AG04450 (cell line): ENCODE results near the gene UBAP1L. TPM values are rescaled to one million over a fixed set of nuclear protein-coding genes. Genes with fewer than 3 reads are reported as not detected.
A peak's percentile ranks its signal among the peaks of the same experiment; 100 is the strongest.

Experiments
- CTCF ChIA-PET: fragments of 300-600, 350-600 bp; formaldehyde crosslinking; extraction: SDS; loops from one replicate; lab custom pipeline; 2022; ENCODE audit warnings: antibody characterized with exemption, inconsistent platforms; lab: Charles Lee
- POLR2A ChIA-PET: fragments of 350-600 bp; formaldehyde crosslinking; extraction: SDS; loops from one replicate; lab custom pipeline; 2021; ENCODE audit warnings: antibody characterized with exemption, inconsistent platforms; lab: Yijun Ruan, JAX
- DNase-seq: peaks from one replicate; pipeline ENCODE4 v3.0.0-alpha.2; 2011; ENCODE audit warnings: low read depth, low spot score
- H3K27ac ChIP-seq: one replicate; pipeline ENCODE4 v1.5.1; 2012; ENCODE audit warnings: low read depth, low read length, control low read depth
- H3K27me3 ChIP-seq: one replicate; pipeline ENCODE4 v1.6.0; 2012; ENCODE audit warnings: low read length; ENCODE audit not compliant: control insufficient read depth, insufficient read depth
- H3K4me3 ChIP-seq: 2 replicates; pipeline ENCODE4 v1.5.1; 2011; ENCODE audit warnings: mild to moderate bottlenecking, low read depth, low read length, control low read depth
- H3K9me3 ChIP-seq: 2 replicates; pipeline ENCODE4 v1.5.1; 2012; ENCODE audit warnings: low read length; ENCODE audit not compliant: control insufficient read depth, insufficient read depth
- polyA plus RNA-seq: library from polyadenylated mRNA; depleted of rRNA; stranded (reverse); fragments of >200 nt; gene quantifications from 2 replicates; pipeline ENCODE4 v1.2.3, GENCODE V29; 2011
- TF ChIP-seq, protein P1 (sequence below): IDR thresholded peaks from 2 replicates; pipeline ENCODE4 v1.5.1; 2011; ENCODE audit warnings: low read depth, low read length, control low read depth, inconsistent platforms

Gene UBAP1L
- polyA plus RNA-seq, 1 experiment, result 0.46 TPM

DNA sequence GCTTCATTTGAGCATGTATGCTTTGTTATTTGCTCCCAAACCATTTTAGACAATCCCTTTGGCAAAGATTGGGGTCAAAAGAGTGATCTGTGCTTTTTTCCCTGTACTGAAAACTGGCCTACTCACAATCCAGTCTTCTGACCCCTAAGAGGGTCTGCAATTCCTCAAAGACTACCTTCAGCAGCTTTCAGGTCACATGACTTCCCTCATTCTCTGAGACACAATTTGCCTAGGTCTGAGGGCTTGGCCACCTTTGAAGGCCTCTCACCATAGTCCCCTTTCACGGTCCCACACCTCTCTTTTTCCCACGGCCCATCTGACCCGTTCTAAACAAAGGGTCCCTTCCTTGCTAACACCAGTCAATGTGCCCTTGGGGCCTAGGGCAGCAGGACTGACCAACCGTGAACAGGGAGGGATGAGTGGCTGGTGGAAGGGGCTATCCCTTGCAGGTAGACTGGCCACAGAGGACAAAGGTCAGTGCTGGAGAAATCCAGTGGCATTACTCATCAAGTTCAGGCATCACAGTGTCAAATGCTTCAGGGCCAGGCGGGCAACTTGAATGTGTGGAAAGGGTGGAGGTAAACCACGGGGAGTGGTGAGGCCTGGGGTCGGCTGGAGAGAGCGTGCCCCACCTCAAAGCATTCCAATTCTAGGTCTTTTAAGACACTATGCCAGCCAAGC lies 58.0 kb downstream of the UBAP1L start:
- CTCF ChIA-PET, result interaction anchor here (2.4 to 7.7 kb wide), 5 partner anchors 21 to 45 kb away, joined by 6 to 127 read pairs (median 36); no protein-coding TSS in a partner anchor
- no peak for DNase-seq
- POLR2A ChIA-PET, result interaction anchor here (0.6 to 0.9 kb wide), 3 partner anchors 10 to 27 kb away, joined by 3 to 4 read pairs (median 3); no protein-coding TSS in a partner anchor
- H3K4me3 ChIP-seq, result no peak overlapping the region
- H3K9me3 ChIP-seq, result peaks cover 4% of the 10 kb centered on the region
- no peak overlapping the region for H3K27ac ChIP-seq
- TF ChIP-seq, protein P1, sequence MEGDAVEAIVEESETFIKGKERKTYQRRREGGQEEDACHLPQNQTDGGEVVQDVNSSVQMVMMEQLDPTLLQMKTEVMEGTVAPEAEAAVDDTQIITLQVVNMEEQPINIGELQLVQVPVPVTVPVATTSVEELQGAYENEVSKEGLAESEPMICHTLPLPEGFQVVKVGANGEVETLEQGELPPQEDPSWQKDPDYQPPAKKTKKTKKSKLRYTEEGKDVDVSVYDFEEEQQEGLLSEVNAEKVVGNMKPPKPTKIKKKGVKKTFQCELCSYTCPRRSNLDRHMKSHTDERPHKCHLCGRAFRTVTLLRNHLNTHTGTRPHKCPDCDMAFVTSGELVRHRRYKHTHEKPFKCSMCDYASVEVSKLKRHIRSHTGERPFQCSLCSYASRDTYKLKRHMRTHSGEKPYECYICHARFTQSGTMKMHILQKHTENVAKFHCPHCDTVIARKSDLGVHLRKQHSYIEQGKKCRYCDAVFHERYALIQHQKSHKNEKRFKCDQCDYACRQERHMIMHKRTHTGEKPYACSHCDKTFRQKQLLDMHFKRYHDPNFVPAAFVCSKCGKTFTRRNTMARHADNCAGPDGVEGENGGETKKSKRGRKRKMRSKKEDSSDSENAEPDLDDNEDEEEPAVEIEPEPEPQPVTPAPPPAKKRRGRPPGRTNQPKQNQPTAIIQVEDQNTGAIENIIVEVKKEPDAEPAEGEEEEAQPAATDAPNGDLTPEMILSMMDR, result no peak
- H3K27me3 ChIP-seq, result peaks cover 7% of the 10 kb centered on the region

DNA sequence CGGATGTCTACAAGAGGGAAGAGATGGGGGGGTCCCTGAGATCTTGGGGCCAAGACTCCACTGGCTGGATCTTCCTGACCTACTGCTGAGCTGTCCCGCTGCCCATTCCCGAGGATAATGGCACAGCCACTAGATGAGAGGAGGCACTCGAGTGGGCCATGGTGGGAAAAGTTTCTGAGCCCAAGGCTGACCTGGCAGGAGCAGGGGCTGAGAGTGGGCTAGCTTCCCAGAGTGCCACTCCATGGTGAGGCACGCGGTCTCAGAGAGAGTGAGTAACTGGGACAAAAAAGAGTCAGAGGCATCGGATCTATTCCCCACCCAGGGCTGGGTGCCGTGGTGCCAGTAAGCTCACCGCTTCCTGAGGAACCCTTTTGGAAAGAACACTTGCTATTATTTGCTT lies 58.9 kb downstream of the UBAP1L start:
- no peak for DNase-seq
- Histone ChIP-seq H3K4me3 (no peak overlapping the region), H3K27ac (no peak overlapping the region), H3K9me3 (peaks cover 4% of the 10 kb centered on the region), H3K27me3 (peaks cover 7% of the 10 kb centered on the region)
- TF ChIP-seq, protein P1, result no peak
- ChIA-PET CTCF (interaction anchor here (0.6 to 7.7 kb wide), 7 partner anchors 13 to 46 kb away, joined by 4 to 127 read pairs (median 33); partner anchors contain the start of gene RASL12), POLR2A (interaction anchor here (0.6 to 3.4 kb wide), 4 partner anchors 11 to 28 kb away, joined by 3 to 16 read pairs (median 4); partner anchors contain the start of gene RASL12)

DNA sequence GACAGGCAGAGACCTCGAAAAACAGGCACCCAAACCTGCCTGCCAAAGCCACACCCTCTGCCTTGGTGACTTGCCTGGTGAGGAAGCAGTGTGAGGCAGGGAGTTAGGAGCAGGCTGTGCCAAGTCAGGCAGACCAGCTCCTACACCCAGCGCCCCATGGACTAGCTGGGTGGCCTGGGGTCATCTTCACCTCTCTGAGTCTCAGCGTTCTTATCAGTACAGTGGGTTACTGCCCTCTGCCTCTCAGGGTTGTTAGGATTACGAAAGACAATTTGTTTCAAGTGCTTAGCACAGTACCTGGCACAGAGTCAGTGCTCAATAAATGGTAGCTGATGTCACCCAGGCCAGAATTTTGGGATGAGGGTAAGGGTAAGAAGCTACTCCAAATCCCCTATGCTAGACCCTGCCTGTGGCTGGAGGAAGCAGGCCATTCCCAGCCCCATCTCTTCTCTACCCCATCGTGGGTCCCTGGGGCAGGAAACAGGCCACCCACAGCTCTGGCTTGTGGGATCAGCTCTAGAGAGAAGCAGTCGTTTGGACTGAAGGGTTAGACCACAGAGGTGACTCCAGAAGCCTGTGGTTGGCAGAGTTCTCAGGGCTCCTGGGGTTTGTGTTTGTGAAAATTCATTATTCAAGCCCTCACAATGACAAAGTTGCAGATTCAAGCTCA lies 59.7 kb downstream of the UBAP1L start:
- Histone ChIP-seq H3K9me3 (peaks cover under 1% of the 10 kb centered on the region), H3K4me3 (no peak overlapping the region), H3K27me3 (peaks cover 5% of the 10 kb centered on the region), H3K27ac (no peak overlapping the region)
- ChIA-PET POLR2A (interaction anchor here (1.8 to 3.4 kb wide), 2 partner anchors 14 to 27 kb away, joined by 6 to 16 read pairs; partner anchors contain the start of gene RASL12), CTCF (interaction anchor here (0.6 to 7.7 kb wide), 12 partner anchors 8 to 79 kb away, joined by 3 to 127 read pairs (median 14); partner anchors contain the start of genes PDCD7 and RASL12)
- TF ChIP-seq, protein P1, result no peak
- no peak for DNase-seq

DNA sequence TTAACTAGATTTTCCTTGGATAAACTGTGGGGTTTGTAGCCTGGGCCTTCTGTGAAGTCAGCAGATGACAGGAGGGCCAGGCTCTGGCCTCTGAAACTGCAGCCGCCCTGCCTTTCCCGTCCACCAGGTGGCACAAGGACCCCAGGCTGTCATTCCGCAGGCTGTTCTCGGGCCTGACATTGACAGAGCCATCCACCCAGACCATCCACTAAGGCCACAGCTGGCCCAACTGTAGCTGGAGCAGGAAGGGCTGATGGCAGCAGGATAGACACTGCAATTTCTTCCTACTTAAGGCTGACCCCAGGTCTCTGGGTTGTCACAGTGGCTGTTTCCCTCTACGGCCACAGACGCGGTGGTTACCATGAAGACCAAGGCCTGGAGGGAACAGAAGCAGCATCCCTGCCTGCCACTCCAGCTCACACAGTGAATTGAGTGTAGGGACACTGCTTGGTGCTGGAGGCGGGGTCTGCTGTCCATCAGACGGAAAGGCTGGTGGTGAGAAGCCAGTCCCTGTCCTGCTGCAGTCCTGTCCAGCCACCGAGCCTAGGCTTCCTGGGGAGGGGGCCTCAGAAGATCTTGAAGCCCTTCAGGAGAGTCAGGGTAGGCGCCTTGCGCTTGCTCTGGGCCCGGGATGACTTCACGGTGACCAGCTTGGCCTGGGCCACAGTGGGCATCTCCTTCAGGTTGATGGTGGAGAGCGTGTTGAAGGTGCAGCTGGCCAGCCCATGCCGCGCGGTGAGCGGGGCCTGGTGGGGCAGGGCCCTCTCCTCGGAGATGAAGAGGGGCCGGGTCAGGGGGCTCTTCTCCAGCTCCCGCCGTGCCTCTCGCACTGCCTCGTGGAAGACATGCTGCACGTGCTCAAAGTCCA lies 60.4 kb downstream of the UBAP1L start:
- TF ChIP-seq, protein P1, result peak; percentile 99
- ChIA-PET CTCF (interaction anchor here (0.6 to 7.7 kb wide), 17 partner anchors 9 to 345 kb away, joined by 4 to 127 read pairs (median 8); partner anchors contain the start of genes PDCD7, RASL12 and UBAP1L), POLR2A (interaction anchor here (1.8 to 3.4 kb wide), 2 partner anchors 14 to 28 kb away, joined by 6 to 16 read pairs; partner anchors contain the start of gene RASL12)
- H3K27me3 ChIP-seq, result peaks cover under 1% of the 10 kb centered on the region
- H3K4me3 ChIP-seq, result no peak overlapping the region
- DNase-seq, result no peak
- H3K9me3 ChIP-seq, result no peaks in the 10 kb centered on the region; the same call in 1 of the 2 replicates
- no peak overlapping the region for H3K27ac ChIP-seq
